HCT116 (cell line): Measurements from ENCODE around the gene GPR108. TPM values are rescaled to one million over a fixed set of nuclear protein-coding genes. Genes with fewer than 3 reads are reported as not detected.

Experiments used
- ATAC-seq: fragments of 200-7000 bp; cut with Tn5 transposase; 2 replicates; pipeline ENCODE4 v1.9.1; 2020; ENCODE audit warnings: mild to moderate bottlenecking, moderate library complexity
- BruUV-seq: library from RNA; stranded (reverse); fragments of 400-500 nt; replicated peaks from 2 replicates; lab custom pipeline; 2021; lab: Mats Ljungman, UMichigan
- CTCF ChIA-PET: fragments of 300-600 bp; sonication (Branson Sonifier 250); formaldehyde crosslinking; loops from one replicate; lab custom pipeline; 2021; ENCODE audit warnings: antibody characterized with exemption; lab: Charles Lee
- POLR2A ChIA-PET: fragments of 300-600, 350-600 bp; sonication (Branson Sonifier 250); formaldehyde crosslinking; loops from one replicate; lab custom pipeline; 2021; ENCODE audit warnings: antibody characterized with exemption; lab: Charles Lee
- RAD21 ChIA-PET, 2 experiments: fragments of 300-600 bp; sonication (Branson Sonifier 250); formaldehyde crosslinking; loops; one replicate each; lab custom pipeline; 2023; ENCODE audit warnings: low total read pairs in 2 of 2; ENCODE audit not compliant: uncharacterized antibody in 2 of 2, unreplicated experiment in 2 of 2, low non-redundant PET in 1 of 2; lab: Charles Lee
- DNase-seq: peaks from one replicate; pipeline ENCODE4 v3.0.0-alpha.2; 2010; ENCODE audit warnings: low read depth, low spot score
- H2AFZ ChIP-seq: fragments of 200-600 bp; shearing (Covaris generic), sonication (generic); 2 replicates; pipeline ENCODE4 v1.6.1; 2017; ENCODE audit warnings: low read depth, mixed run types, mixed read lengths, antibody characterized with exemption, low read length; ENCODE audit not compliant: poor library complexity, severe bottlenecking
- H3K27ac ChIP-seq: 2 replicates; pipeline ENCODE4 v1.5.1; 2012; ENCODE audit warnings: low read depth, low read length
- H3K27me3 ChIP-seq: fragments of 200-600 bp; sonication (generic); 2 replicates; pipeline ENCODE4 v1.6.1; 2016; ENCODE audit warnings: mixed run types, low read length, mixed read lengths; ENCODE audit not compliant: insufficient read depth
- H3K36me3 ChIP-seq, 2 experiments: fragments of 200-500 bp in 1 of 2; fragments of 200-600 bp in 1 of 2; sonication (Bioruptor generic) in 1 of 2; sonication (generic) in 1 of 2; 2 replicates each; pipeline versions ENCODE4 v1.5.1 to v1.6.1; 2014 to 2016; ENCODE audit warnings: low read length in 2 of 2, inconsistent platforms in 1 of 2, mixed read lengths in 1 of 2, mixed run types in 1 of 2; ENCODE audit not compliant: insufficient read depth in 2 of 2, control insufficient read depth in 1 of 2
- H3K4me1 ChIP-seq, 2 experiments: fragments of 200-600 bp in 1 of 2; sonication (generic) in 1 of 2; 2 replicates each; pipeline versions ENCODE4 v1.5.1 to v1.6.1; 2012 to 2017; ENCODE audit warnings: low read length in 2 of 2, inconsistent platforms in 1 of 2, mild to moderate bottlenecking in 1 of 2, mixed read lengths in 1 of 2, mixed run types in 1 of 2, moderate library complexity in 1 of 2; ENCODE audit not compliant: insufficient read depth in 2 of 2, control insufficient read depth in 1 of 2
- H3K4me2 ChIP-seq: fragments of 200-600 bp; sonication (generic); 2 replicates; pipeline ENCODE4 v1.6.1; 2017; ENCODE audit warnings: mixed run types, low read length, mixed read lengths
- H3K4me3 ChIP-seq, 2 experiments: fragments of 200-600 bp in 1 of 2; sonication (generic) in 1 of 2; replicated peaks in 1 of 2; 2 replicates each; pipeline ENCODE4 v1.5.1; 2011 to 2016; ENCODE audit warnings: low read length in 2 of 2, control low read depth in 1 of 2, low read depth in 1 of 2, mild to moderate bottlenecking in 1 of 2, mixed read lengths in 1 of 2, mixed run types in 1 of 2
- H3K79me2 ChIP-seq: fragments of 200-600 bp; sonication (generic); 2 replicates; pipeline ENCODE4 v1.6.1; 2017; ENCODE audit warnings: mild to moderate bottlenecking, mixed run types, low read length, moderate library complexity, mixed read lengths; ENCODE audit not compliant: insufficient read depth
- H3K9ac ChIP-seq: fragments of 200-600 bp; sonication (generic); 2 replicates; pipeline ENCODE4 v1.6.1; 2016; ENCODE audit warnings: low read length, mixed read lengths
- H3K9me2 ChIP-seq: fragments of 200-600 bp; sonication (generic), shearing (Covaris generic); 2 replicates; pipeline ENCODE4 v1.6.1; 2017; ENCODE audit warnings: mixed run types, mild to moderate bottlenecking, moderate library complexity; ENCODE audit not compliant: insufficient read depth
- H3K9me3 ChIP-seq, 2 experiments: fragments of 200-500 bp in 1 of 2; fragments of 200-600 bp in 1 of 2; sonication (Bioruptor generic) in 1 of 2; sonication (generic) in 1 of 2; 2 replicates each; pipeline ENCODE4 v1.6.1; 2014 to 2017; ENCODE audit warnings: low read length in 2 of 2, mixed read lengths in 2 of 2, inconsistent platforms in 1 of 2, low read depth in 1 of 2, mild to moderate bottlenecking in 1 of 2, mixed run types in 1 of 2, moderate library complexity in 1 of 2; ENCODE audit not compliant: control insufficient read depth in 1 of 2, insufficient read depth in 1 of 2
- H4K20me1 ChIP-seq: fragments of 200-600 bp; sonication (generic), shearing (Covaris generic); 2 replicates; pipeline ENCODE4 v1.6.1; 2017; ENCODE audit warnings: mixed run types, mild to moderate bottlenecking, moderate library complexity; ENCODE audit not compliant: insufficient read depth
- ATF3 ChIP-seq: IDR thresholded peaks from 2 replicates; pipeline ENCODE4 v1.6.1; 2012
- CTCF ChIP-seq, 3 experiments: fragments of 200-600 bp in 1 of 3; sonication (generic) in 1 of 3; IDR thresholded peaks in 2 of 3; conservative IDR thresholded peaks in 1 of 3; 2 replicates each; pipeline ENCODE4 v1.5.1; 2012 to 2017; ENCODE audit warnings: low read depth in 2 of 3, low read length in 2 of 3, antibody characterized with exemption in 1 of 3, borderline replicate concordance in 1 of 3, control low read depth in 1 of 3, mild to moderate bottlenecking in 1 of 3, mixed read lengths in 1 of 3, mixed run types in 1 of 3, moderate library complexity in 1 of 3; ENCODE audit not compliant: insufficient read depth in 1 of 3
- EGR1 ChIP-seq: IDR thresholded peaks from 2 replicates; pipeline ENCODE4 v1.6.1; 2012; ENCODE audit warnings: low read depth
- ELF1 ChIP-seq: IDR thresholded peaks from 2 replicates; pipeline ENCODE4 v1.6.1; 2012; ENCODE audit warnings: low read depth, borderline replicate concordance
- EZH2 ChIP-seq: fragments of 200-600 bp; sonication (generic); IDR thresholded peaks from 2 replicates; pipeline ENCODE4 v1.6.1; 2017; ENCODE audit warnings: antibody characterized with exemption, mixed run types
- EZH2phosphoT487 ChIP-seq: fragments of 200-600 bp; IDR thresholded peaks from 2 replicates; pipeline ENCODE4 v1.6.1; 2018; ENCODE audit warnings: antibody characterized with exemption, borderline replicate concordance
- intact Hi-C: fragments of 100-400 bp; cut with micrococcal nuclease; formaldehyde crosslinking; loops from 2 replicates; pipeline ENCODE4 v1.10.0; 2022
- total RNA-seq: library from RNA; stranded (reverse); gene quantifications from one replicate; pipeline ENCODE4 v1.2.1, GENCODE V29; 2021; ENCODE audit not compliant: unreplicated experiment

Gene GPR108
- total RNA-seq, 1 experiment from 2014 or later: 75.0 TPM

GRCh38 chr19:6720369-6721137 is 16.8 kb downstream of the GPR108 start, which contains the start of gene C3:
Gene C3, minus strand, starts transcription at chr19:6720650. Its CDS starts 61 bp downstream, at chr19:6720589.
- Histone ChIP-seq H3K4me2 (no peak within 1 kb of the TSS), H3K9ac (no peak within 1 kb of the TSS), H2AFZ (no peak within 1 kb of the TSS), H3K9me2 (no peaks in the 10 kb centered on the region), H3K27ac (no peak within 1 kb of the TSS), H3K36me3 (no peaks in the 10 kb centered on the region), H3K9me3 (no peaks in the 10 kb centered on the region), H3K4me1 (peaks cover 13 to 30% of the 10 kb centered on the region in 2 experiments; a peak in 3 of 4 replicates), H3K4me3 (no peak within 1 kb of the TSS), H4K20me1 (no peaks in the 10 kb centered on the region), H3K79me2 (no peaks in the 10 kb centered on the region), H3K27me3 (no peaks in the 10 kb centered on the region)
- DNase-seq: no peak
- intact Hi-C loops: no loop called here
- ChIA-PET POLR2A (no interaction called here), RAD21 (no interaction called here), CTCF (interaction anchor here (0.7 kb wide), 1 partner anchor 78 kb away, joined by 3 read pairs; no protein-coding TSS in a partner anchor)
- BruUV-seq: no TSS peak
- no peak for ATAC-seq
- TF ChIP-seq EZH2phosphoT487: no peak
- no peak for TF ChIP-seq EZH2
- no peak for TF ChIP-seq CTCF (IDR thresholded peaks at IDR 0.05 in 2 of 3, conservative IDR thresholded peaks at IDR 0.05 in 1 of 3; ENCODE audit: borderline replicate concordance in 1 of 3, insufficient read depth in 1 of 3, low read depth in 2 of 3, low read length in 2 of 3)
- TF ChIP-seq ELF1: no peak
- TF ChIP-seq EGR1: no peak
- TF ChIP-seq ATF3: no peak
